PFSK-1 (cell line): Measurements from ENCODE around the gene FAM83G.

Experiments
- POLR2AphosphoS5 ChIP-seq: IDR thresholded peaks from 2 replicates; pipeline ENCODE4 v1.6.1; 2012; ENCODE audit warnings: low read depth, mild to moderate bottlenecking, control low read depth, low read length, moderate library complexity
- SIN3A ChIP-seq: IDR thresholded peaks from 2 replicates; pipeline ENCODE4 v1.6.1; 2012; ENCODE audit warnings: mild to moderate bottlenecking, low read length, moderate library complexity, borderline replicate concordance; ENCODE audit not compliant: insufficient read depth
- TAF1 ChIP-seq: IDR thresholded peaks from 2 replicates; pipeline ENCODE4 v1.6.1; 2012; ENCODE audit warnings: low read length, control low read depth, borderline replicate concordance; ENCODE audit not compliant: insufficient read depth

- TF ChIP-seq POLR2AphosphoS5, result no peak
- no peak for TF ChIP-seq TAF1
- no peak for TF ChIP-seq SIN3A
Observed at GRCh38 chr17:18994631-18995030, 9.9 kb downstream of the FAM83G start.
